MM.1S (cell line): ENCODE results near the gene NUSAP1.
"Not testable (repeated sequence)": the region's sequence is repeated elsewhere in the genome, so short reads cannot be mapped to it uniquely, and the experiment has no call there.

Source experiments
- CTCF ChIP-seq: fragments of 300-600 bp; sonication (generic); IDR thresholded peaks from 2 replicates; pipeline ENCODE4 v1.5.1; 2016; ENCODE audit warnings: antibody characterized with exemption, low read length, mixed read lengths
- EZH2 ChIP-seq: fragments of 300-600 bp; sonication (generic); optimal IDR thresholded peaks from 2 replicates; pipeline ENCODE3; 2017; ENCODE audit warnings: low read depth, mild to moderate bottlenecking, antibody characterized with exemption, low read length, mixed read lengths
- EZH2phosphoT487 ChIP-seq: fragments of 300-600 bp; sonication (generic); IDR thresholded peaks from 2 replicates; pipeline ENCODE4 v1.6.1; 2018; ENCODE audit warnings: antibody characterized with exemption, low read length

GRCh38 chr15:41320805-41321330, 11.8 kb upstream of the NUSAP1 start:
- TF ChIP-seq CTCF, EZH2, EZH2phosphoT487: not testable (repeated sequence)
